WTC11 (cell line): Measurements from ENCODE around the gene ZNF91. TPM values are rescaled to one million over a fixed set of nuclear protein-coding genes. Genes with fewer than 3 reads are reported as not detected.
"Not testable (repeated sequence)": the region's sequence is repeated elsewhere in the genome, so short reads cannot be mapped to it uniquely, and the experiment has no call there.

Experiments
- ATAC-seq: fragments of 200-7000 bp; cut with Tn5 transposase; 2 replicates; pipeline ENCODE4 v1.10.0; 2021; ENCODE audit warnings: mild to moderate bottlenecking, moderate library complexity
- CTCF ChIA-PET: fragments of 300-600 bp; sonication (Branson Sonifier 250); formaldehyde crosslinking; loops from one replicate; lab custom pipeline; 2021; ENCODE audit warnings: antibody characterized with exemption; lab: Charles Lee
- POLR2A ChIA-PET: fragments of 350-600 bp; sonication (Branson Sonifier 250); formaldehyde crosslinking; loops from one replicate; lab custom pipeline; 2021; ENCODE audit warnings: antibody characterized with exemption; lab: Charles Lee
- DNase-seq: peaks from one replicate; pipeline ENCODE4 v3.0.0; 2021; ENCODE audit warnings: low spot score
- H3K27ac Mint-ChIP-seq: 2 replicates; pipeline ENCODE4 v1.8.0; 2021; ENCODE audit warnings: mixed read lengths
- H3K27me3 Mint-ChIP-seq: 2 replicates; pipeline ENCODE4 v1.8.0; 2021; ENCODE audit warnings: low read depth, mild to moderate bottlenecking, moderate library complexity, mixed read lengths
- H3K36me3 Mint-ChIP-seq: 2 replicates; pipeline ENCODE4 v1.8.0; 2021; ENCODE audit warnings: mixed read lengths
- H3K4me1 Mint-ChIP-seq: 2 replicates; pipeline ENCODE4 v1.8.0; 2022; ENCODE audit warnings: mixed read lengths
- H3K4me3 Mint-ChIP-seq: 2 replicates; pipeline ENCODE4 v1.8.0; 2021; ENCODE audit warnings: mild to moderate bottlenecking, moderate library complexity, mixed read lengths
- H3K9me3 Mint-ChIP-seq: 2 replicates; pipeline ENCODE4 v1.8.0; 2021; ENCODE audit warnings: mixed read lengths
- ATF1 ChIP-seq: sonication (generic); formaldehyde crosslinking; IDR thresholded peaks from 2 replicates; pipeline ENCODE4 v1.8.1; 2023; ENCODE audit warnings: mild to moderate bottlenecking, moderate library complexity, missing genetic modification reagents
- CBFB ChIP-seq: sonication (generic); formaldehyde crosslinking; IDR thresholded peaks from 2 replicates; pipeline ENCODE4 v1.8.1; 2022; ENCODE audit warnings: mild to moderate bottlenecking, low read depth, missing genetic modification reagents
- CREB1 ChIP-seq: sonication (generic); formaldehyde crosslinking; IDR thresholded peaks from 2 replicates; pipeline ENCODE4 v1.8.0; 2023; ENCODE audit warnings: mild to moderate bottlenecking, missing genetic modification reagents
- E2F1 ChIP-seq: sonication (generic); formaldehyde crosslinking; IDR thresholded peaks from 2 replicates; pipeline ENCODE4 v1.8.0; 2022; ENCODE audit warnings: mild to moderate bottlenecking, missing genetic modification reagents
- GABPB1 ChIP-seq: sonication (generic); formaldehyde crosslinking; IDR thresholded peaks from 2 replicates; pipeline ENCODE4 v1.8.1; 2023; ENCODE audit warnings: mild to moderate bottlenecking, missing genetic modification reagents
- JUN ChIP-seq: sonication (generic); formaldehyde crosslinking; IDR thresholded peaks from 2 replicates; pipeline ENCODE4 v1.8.0; 2023; ENCODE audit warnings: mild to moderate bottlenecking, missing genetic modification reagents
- NFE2L1 ChIP-seq: sonication (generic); formaldehyde crosslinking; IDR thresholded peaks from 2 replicates; pipeline ENCODE4 v1.8.1; 2023; ENCODE audit warnings: missing genetic modification reagents
- NR2C2 ChIP-seq: sonication (generic); formaldehyde crosslinking; IDR thresholded peaks from 2 replicates; pipeline ENCODE4 v1.8.0; 2022; ENCODE audit warnings: mild to moderate bottlenecking, missing genetic modification reagents
- SMAD3 ChIP-seq: sonication (generic); formaldehyde crosslinking; IDR thresholded peaks from 2 replicates; pipeline ENCODE4 v1.8.0; 2022; ENCODE audit warnings: missing genetic modification reagents, mild to moderate bottlenecking, borderline replicate concordance
- SP1 ChIP-seq: sonication (generic); formaldehyde crosslinking; conservative IDR thresholded peaks from 2 replicates; pipeline ENCODE4 v1.8.1; 2022; ENCODE audit warnings: missing genetic modification reagents
- STAT6 ChIP-seq: sonication (generic); formaldehyde crosslinking; conservative IDR thresholded peaks from 2 replicates; pipeline ENCODE4 v1.8.1; 2023; ENCODE audit warnings: mild to moderate bottlenecking, low read depth, missing genetic modification reagents, moderate library complexity
- USF2 ChIP-seq: sonication (generic); formaldehyde crosslinking; IDR thresholded peaks from 2 replicates; pipeline ENCODE4 v1.8.1; 2023; ENCODE audit warnings: mild to moderate bottlenecking, missing genetic modification reagents, moderate library complexity
- ZNF317 ChIP-seq: sonication (generic); formaldehyde crosslinking; IDR thresholded peaks from 2 replicates; pipeline ENCODE4 v1.8.1; 2023; ENCODE audit warnings: low read depth, mild to moderate bottlenecking, moderate library complexity, missing genetic modification reagents, borderline replicate concordance
- total RNA-seq: library from RNA; stranded (reverse); gene quantifications from 3 replicates; pipeline ENCODE4 v1.2.3, GENCODE V29; 2021
- TF ChIP-seq, protein P1 (sequence below): fragments of 250-450 bp; sonication (Bioruptor Pico); IDR thresholded peaks from 2 replicates; pipeline ENCODE4 v1.9.0; 2021; ENCODE audit warnings: mild to moderate bottlenecking
- TF ChIP-seq, protein P2 (sequence below): fragments of 200-600 bp; IDR thresholded peaks from 2 replicates; pipeline ENCODE4 v1.8.0; 2022; ENCODE audit warnings: antibody characterized with exemption
- TF ChIP-seq, protein P3 (sequence below): sonication (generic); formaldehyde crosslinking; IDR thresholded peaks from 2 replicates; pipeline ENCODE4 v1.8.1; 2023; ENCODE audit warnings: mild to moderate bottlenecking, missing genetic modification reagents, moderate library complexity
- TF ChIP-seq, protein P4 (sequence below): fragments of 250-450 bp; sonication (Bioruptor Pico); conservative IDR thresholded peaks from 2 replicates; pipeline ENCODE4 v1.9.0; 2021; ENCODE audit warnings: mild to moderate bottlenecking
- TF ChIP-seq, protein P5 (sequence below): sonication (generic); formaldehyde crosslinking; IDR thresholded peaks from 2 replicates; pipeline ENCODE4 v1.8.1; 2023; ENCODE audit warnings: mild to moderate bottlenecking, missing genetic modification reagents, borderline replicate concordance

Gene ZNF91
- total RNA-seq, 1 experiment from 2014 or later, result 40.3 TPM

GRCh38 chr19:23420824-23421223 lies 25.6 kb upstream of the ZNF91 start:
- DNase-seq (peak; percentile 27), ATAC-seq (peak; percentile 55)
- POLR2A ChIA-PET, result no interaction called here
- Mint-ChIP-seq H3K36me3 (peaks cover 21% of the 10 kb centered on the region), H3K4me1 (no peaks in the 10 kb centered on the region), H3K27me3 (peaks cover 7% of the 10 kb centered on the region; the same call in 1 of the 2 replicates), H3K9me3 (peaks cover 36% of the 10 kb centered on the region), H3K27ac (no peak overlapping the region), H3K4me3 (no peak overlapping the region)
- TF ChIP-seq NR2C2 (CRISPR knock-in tag), result no peak
- TF ChIP-seq, protein P1, sequence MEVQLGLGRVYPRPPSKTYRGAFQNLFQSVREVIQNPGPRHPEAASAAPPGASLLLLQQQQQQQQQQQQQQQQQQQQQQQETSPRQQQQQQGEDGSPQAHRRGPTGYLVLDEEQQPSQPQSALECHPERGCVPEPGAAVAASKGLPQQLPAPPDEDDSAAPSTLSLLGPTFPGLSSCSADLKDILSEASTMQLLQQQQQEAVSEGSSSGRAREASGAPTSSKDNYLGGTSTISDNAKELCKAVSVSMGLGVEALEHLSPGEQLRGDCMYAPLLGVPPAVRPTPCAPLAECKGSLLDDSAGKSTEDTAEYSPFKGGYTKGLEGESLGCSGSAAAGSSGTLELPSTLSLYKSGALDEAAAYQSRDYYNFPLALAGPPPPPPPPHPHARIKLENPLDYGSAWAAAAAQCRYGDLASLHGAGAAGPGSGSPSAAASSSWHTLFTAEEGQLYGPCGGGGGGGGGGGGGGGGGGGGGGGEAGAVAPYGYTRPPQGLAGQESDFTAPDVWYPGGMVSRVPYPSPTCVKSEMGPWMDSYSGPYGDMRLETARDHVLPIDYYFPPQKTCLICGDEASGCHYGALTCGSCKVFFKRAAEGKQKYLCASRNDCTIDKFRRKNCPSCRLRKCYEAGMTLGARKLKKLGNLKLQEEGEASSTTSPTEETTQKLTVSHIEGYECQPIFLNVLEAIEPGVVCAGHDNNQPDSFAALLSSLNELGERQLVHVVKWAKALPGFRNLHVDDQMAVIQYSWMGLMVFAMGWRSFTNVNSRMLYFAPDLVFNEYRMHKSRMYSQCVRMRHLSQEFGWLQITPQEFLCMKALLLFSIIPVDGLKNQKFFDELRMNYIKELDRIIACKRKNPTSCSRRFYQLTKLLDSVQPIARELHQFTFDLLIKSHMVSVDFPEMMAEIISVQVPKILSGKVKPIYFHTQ (CRISPR knock-in tag), result no peak
- TF ChIP-seq USF2 (CRISPR knock-in tag), result no peak
- no peak for TF ChIP-seq GABPB1 (CRISPR knock-in tag)
- no peak for TF ChIP-seq SP1 (CRISPR knock-in tag)
- TF ChIP-seq, protein P2, sequence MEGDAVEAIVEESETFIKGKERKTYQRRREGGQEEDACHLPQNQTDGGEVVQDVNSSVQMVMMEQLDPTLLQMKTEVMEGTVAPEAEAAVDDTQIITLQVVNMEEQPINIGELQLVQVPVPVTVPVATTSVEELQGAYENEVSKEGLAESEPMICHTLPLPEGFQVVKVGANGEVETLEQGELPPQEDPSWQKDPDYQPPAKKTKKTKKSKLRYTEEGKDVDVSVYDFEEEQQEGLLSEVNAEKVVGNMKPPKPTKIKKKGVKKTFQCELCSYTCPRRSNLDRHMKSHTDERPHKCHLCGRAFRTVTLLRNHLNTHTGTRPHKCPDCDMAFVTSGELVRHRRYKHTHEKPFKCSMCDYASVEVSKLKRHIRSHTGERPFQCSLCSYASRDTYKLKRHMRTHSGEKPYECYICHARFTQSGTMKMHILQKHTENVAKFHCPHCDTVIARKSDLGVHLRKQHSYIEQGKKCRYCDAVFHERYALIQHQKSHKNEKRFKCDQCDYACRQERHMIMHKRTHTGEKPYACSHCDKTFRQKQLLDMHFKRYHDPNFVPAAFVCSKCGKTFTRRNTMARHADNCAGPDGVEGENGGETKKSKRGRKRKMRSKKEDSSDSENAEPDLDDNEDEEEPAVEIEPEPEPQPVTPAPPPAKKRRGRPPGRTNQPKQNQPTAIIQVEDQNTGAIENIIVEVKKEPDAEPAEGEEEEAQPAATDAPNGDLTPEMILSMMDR, result no peak
- no peak for TF ChIP-seq SMAD3
- TF ChIP-seq ZNF317 (CRISPR knock-in tag), result no peak
- TF ChIP-seq, protein P3, sequence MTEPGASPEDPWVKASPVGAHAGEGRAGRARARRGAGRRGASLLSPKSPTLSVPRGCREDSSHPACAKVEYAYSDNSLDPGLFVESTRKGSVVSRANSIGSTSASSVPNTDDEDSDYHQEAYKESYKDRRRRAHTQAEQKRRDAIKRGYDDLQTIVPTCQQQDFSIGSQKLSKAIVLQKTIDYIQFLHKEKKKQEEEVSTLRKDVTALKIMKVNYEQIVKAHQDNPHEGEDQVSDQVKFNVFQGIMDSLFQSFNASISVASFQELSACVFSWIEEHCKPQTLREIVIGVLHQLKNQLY (CRISPR knock-in tag), result no peak
- TF ChIP-seq CBFB, result no peak
- no peak for TF ChIP-seq CREB1 (CRISPR knock-in tag)
- no peak for TF ChIP-seq NFE2L1
- no peak for TF ChIP-seq STAT6
- no peak for TF ChIP-seq ATF1 (CRISPR knock-in tag)
- TF ChIP-seq, protein P4, sequence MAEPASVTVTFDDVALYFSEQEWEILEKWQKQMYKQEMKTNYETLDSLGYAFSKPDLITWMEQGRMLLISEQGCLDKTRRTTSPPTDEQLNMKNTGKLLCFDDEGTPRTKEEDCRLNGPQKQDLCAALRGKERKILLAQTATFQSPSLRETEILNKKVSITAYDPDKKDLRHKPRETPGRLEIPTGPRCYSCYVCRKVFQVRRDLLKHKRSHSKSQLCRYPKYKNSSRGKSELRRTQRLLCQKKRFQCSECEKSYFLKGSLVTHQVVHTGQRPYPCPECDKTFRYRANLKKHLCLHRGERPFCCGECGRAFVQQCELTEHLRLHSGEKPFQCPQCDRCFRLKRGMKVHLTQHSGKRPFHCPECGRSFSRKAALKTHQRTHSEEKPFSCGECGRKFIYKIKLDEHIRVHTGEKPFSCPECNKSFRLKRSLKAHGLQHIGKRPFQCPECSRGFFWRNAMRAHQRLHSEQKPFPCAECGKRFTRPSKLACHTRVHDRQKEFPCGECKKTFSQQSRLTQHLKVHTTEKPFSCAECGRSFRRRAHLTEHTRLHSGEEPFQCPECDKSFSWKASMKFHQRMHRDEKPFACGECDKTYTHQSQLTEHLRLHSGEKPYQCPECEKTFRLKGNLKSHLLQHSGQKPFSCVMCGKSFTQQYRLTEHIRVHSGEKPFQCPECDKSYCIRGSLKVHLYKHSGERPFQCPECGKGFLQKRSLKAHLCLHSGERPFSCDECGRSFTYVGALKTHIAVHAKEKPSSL, result no peak
- TF ChIP-seq JUN (CRISPR knock-in tag), result no peak
- TF ChIP-seq E2F1 (CRISPR knock-in tag), result no peak
- TF ChIP-seq, protein P5, sequence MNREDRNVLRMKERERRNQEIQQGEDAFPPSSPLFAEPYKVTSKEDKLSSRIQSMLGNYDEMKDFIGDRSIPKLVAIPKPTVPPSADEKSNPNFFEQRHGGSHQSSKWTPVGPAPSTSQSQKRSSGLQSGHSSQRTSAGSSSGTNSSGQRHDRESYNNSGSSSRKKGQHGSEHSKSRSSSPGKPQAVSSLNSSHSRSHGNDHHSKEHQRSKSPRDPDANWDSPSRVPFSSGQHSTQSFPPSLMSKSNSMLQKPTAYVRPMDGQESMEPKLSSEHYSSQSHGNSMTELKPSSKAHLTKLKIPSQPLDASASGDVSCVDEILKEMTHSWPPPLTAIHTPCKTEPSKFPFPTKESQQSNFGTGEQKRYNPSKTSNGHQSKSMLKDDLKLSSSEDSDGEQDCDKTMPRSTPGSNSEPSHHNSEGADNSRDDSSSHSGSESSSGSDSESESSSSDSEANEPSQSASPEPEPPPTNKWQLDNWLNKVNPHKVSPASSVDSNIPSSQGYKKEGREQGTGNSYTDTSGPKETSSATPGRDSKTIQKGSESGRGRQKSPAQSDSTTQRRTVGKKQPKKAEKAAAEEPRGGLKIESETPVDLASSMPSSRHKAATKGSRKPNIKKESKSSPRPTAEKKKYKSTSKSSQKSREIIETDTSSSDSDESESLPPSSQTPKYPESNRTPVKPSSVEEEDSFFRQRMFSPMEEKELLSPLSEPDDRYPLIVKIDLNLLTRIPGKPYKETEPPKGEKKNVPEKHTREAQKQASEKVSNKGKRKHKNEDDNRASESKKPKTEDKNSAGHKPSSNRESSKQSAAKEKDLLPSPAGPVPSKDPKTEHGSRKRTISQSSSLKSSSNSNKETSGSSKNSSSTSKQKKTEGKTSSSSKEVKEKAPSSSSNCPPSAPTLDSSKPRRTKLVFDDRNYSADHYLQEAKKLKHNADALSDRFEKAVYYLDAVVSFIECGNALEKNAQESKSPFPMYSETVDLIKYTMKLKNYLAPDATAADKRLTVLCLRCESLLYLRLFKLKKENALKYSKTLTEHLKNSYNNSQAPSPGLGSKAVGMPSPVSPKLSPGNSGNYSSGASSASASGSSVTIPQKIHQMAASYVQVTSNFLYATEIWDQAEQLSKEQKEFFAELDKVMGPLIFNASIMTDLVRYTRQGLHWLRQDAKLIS (CRISPR knock-in tag), result no peak
- CTCF ChIA-PET, result no interaction called here

- peaks cover 32% of the 10 kb centered on the region for H3K9me3 Mint-ChIP-seq
Measured at GRCh38 chr19:23419261-23419660, 24.0 kb upstream of the ZNF91 start.

More at GRCh38 chr19:23419261-23419660, 24.0 kb upstream of the ZNF91 start:
- peaks cover 19% of the 10 kb centered on the region for H3K36me3 Mint-ChIP-seq
- H3K27ac Mint-ChIP-seq, ATAC-seq, H3K4me3 Mint-ChIP-seq, DNase-seq, H3K4me1 Mint-ChIP-seq, H3K27me3 Mint-ChIP-seq, POLR2A ChIA-PET, CTCF ChIA-PET: not testable (repeated sequence)
